Midbrain (tissue), 1 donor: ENCODE measurements around the gene ACAD11.

ENCODE experiments used
- DNase-seq: peaks from one replicate; lab custom pipeline; 2025; lab: John Stamatoyannopoulos, UW

ACAD11 gene

DNA sequence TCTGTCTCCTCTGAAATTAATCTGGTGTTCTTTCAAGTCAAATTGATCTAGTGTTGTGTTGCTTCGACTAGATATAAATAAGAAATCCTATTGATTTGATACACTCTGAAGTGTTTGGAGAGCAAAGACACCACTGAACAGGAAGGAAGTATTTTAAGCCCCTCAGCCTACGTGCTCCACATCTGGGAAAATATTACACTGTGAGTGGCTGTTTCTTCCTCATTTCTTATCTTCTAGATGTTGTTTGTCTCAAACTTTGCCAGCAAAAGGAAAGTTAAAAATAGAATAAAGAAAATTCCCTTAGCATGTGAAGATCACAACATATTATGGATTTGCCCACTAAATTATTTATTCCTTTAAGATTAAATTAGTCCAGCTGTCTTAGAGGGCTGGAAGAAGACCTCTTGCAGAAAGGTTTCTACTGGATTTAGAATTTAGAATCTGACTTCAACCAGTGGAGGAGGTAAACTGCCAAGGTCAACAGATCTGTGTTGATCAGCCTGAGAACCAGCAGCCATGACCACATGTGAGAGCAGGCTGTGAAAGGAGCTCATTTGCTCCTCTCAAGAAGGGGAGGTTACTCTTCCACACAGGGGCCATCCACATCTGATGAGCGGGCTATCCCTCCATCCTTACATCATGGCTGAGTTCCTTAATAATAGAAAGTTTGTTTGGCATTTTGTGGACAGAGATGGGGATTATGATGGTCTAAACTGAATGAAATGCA, 108.9 kb downstream of the ACAD11 start:
- no peak for DNase-seq

DNA sequence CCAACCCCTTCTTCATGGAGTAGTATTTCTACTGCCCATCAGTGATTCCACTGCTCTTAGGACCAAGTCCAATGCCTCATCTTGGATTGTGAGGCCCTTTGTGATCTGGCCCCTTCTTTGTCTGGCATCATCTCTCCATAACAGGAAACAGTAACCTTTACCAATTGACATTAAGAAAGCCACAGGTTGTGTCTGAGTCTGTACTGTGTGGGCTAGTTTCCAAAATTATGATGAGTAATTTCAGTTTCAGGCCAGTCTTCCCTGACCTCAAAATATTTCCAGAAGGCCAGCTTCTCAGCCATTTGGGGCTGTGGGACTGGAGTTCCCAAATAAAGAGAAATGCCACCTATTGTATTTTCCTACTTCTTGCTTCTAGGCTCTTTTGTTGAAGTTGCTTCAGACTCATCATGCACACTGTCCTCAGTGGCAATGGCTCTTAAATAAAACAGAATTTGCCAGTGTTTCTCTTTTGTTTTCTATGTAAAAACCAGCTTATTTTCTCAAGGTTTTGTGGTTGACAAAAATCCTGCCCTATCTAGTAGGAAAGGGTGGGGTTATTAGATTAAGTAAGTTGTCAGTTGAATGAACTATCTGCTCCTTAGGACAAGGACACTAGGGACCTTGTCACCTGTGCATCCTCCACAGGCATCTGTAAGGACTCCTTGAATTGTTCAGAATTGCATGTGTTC, 109.6 kb downstream of the ACAD11 start:
- no peak for DNase-seq

- no peak for DNase-seq
Measured at GRCh38 chr3:132549169-132549568, 110.4 kb downstream of the ACAD11 start.

DNA sequence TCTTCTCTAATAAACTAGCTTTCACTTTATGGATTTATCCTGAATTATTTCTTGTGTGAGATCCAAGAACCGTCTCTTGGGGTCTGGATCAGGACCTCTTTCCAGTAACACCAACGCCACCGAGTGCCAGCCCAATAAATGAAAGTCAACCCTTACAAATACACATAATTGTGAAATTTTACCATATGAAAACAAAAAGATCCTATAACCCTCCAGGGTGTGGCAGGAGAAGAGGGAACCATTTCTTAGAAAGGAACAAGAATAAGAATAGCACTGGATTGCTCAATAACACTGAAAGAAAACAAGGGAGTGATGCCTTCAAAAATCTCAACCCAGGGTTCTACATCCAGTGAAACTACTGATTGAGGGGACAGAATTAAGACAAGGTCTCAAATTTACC, 114.1 kb downstream of the ACAD11 start:
- no peak for DNase-seq

DNA sequence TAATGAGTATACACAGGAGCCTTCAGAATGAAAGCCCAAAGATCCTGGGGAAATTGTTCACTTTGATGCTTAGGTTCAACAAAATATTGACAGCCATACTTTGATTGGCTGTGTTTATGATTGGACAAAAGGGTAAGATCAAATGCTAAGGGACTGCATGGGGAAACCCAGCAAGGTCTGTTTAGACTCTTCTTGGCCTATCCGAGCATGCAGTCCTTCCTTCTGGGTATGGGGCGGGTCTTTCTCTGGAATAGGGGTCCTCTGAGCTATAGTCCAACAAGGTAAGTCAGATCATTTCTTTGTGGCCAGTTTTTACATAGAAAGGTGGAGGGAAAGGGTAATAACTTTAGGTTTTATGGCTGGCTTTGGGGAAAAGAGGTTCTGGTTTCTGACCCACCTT, 115.5 kb downstream of the ACAD11 start:
- DNase-seq, result no peak

GRCh38 chr3:132543011-132543739, 116.4 kb downstream of the ACAD11 start:
- DNase-seq, result no peak

DNA sequence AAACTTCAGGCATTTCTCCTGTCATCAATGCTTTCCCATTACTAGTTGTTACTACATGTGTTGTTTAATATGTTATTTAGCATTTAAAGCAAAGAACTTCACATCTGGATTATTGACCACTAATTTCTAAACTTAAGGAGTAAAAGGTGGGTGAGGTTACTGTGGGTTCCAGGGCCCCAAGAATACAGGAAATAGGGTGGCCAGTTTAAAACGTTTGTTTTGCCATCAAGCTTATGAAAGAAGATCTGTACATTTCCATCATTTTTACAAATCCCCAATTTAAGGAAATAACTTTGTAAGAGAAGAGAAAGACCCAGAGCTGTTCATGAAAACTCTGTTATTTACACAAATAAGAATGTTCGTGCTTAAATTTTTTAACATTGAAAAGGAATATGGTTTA, 117.0 kb downstream of the ACAD11 start:
- no peak for DNase-seq

DNA sequence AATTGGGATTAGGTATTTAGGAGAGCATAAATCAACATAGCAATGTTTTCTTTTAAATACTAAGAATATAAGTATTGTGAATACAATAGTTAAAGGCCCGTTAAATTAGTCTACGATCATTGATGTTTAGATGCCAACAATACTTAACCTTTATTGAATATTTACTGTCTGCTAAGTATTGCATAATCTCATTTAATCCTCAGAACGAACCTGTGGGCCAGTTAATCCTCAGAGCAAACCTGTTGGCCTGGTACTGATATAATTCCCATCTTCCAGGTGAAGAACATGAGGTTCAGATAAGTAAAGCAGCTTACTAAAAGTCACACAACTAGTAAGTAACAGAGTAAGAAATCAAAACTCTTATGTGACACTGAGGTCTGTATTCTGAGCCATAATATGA, 119.9 kb downstream of the ACAD11 start:
- DNase-seq, result no peak

GRCh38 chr3:132538072-132538471, 121.5 kb downstream of the ACAD11 start:
- no peak for DNase-seq

- DNase-seq, result no peak
Measured at GRCh38 chr3:132537297-132537696, 122.3 kb downstream of the ACAD11 start.

DNA sequence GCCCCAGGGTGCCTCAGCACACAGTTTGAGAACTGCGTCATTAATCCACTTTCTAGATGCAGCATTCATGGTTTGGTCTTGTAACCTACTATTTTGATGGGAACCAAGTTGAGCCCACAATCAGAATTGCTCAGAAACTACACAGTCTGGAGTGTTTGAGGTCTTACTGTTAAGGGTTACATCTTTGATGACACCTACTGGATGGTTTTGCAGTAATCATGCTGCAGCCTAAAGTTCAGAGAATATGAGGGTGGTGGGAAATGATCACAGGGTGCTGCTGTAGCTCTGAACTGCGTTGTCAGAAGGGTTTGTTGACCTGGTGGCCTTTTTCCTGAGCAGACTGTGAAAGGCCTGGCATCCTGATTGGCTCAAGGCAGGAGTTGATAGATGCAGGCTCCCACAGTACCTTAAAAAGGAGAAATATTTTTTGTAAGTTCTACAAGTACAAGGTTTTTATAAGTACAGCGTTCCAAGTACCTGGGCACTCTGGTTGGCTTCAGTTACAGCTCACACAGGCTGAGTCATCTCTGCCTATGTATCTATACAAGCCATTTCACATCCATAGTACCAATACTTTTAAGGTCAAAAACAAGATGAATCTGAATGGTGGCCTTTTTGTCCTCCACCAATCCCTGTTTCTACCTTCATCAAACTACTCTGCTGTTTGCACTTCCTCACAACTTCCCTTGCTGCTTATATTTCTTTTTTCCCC, 123.0 kb downstream of the ACAD11 start:
- DNase-seq, result no peak

DNA sequence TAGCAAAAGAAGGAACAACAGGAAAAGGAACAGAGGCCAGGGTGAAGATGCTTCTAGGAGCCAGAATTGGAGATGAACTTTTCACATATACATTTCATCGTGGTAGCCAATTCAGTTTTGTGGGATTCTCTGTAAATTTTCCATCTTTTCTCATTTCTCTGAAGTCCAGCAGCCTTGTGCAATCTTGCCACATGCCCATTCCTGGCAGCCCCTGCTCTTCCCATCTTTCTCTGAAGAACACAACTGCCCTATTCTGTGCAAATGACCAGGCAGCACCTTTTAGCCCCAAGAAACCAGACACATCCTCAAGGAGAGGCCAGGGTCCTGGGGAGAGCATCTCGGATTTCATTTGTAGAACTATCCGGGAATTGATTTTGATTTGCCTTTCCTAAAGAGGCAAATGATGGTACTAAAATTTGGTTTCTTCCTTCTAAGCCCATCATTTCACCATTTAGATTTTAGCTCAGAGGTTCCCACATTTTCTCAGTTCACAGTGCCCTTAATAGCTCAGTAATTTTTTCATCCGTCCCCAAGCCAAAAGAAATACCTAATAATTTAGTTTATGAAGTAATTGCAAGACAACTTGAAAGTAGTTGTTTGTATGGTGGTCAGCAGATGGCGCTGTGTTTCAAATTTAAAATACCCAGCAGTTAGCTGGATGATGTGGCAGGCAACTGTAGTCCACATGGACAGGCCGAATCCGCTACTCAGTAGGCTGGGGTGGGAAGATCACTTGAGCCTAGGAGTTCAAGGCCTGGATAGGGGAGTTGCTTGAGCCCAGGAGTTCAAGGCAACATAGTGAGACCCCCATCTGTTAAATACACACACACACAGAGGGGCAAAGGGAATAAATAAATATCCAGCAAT, 123.8 kb downstream of the ACAD11 start:
- DNase-seq, result peak; percentile 76

DNA sequence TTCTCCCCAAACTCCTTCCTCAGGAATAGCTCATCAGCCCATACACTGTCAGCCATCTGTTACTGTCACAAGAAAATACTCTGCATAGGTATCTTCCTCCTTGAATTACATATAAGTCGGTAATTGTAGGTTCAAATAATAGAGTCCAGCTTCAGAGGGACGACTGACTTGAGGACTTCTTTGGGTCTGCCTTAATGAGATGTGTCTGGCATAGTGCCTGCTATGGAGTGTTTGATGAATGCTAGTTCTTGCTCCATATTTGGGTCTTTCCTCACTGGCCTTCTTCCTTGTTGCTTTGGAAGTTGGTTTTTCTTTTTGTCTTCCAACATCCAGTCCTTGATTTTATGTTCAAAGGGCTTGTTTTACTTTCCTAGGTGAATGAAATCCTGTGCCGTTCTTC, 129.0 kb downstream of the ACAD11 start:
- DNase-seq, result no peak

DNA sequence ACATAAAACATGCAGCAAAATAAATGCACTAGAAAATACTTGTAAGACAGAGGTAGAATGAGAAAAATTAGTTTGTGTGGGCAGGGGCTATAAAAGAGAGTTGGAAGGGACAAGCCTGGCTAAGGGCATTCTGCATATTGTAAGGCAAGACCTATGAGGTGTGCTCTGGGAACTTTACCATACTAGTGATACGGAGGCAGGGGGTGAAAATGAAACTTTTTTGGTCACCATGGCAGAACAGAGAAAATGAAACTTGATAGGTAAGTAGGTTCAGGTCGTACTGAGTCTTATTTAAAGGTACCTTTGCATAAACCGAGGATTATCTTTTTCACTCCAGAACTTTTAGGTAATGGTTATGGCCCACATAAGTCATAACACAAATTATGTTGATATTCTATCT, 137.3 kb downstream of the ACAD11 start:
- DNase-seq, result no peak

DNA sequence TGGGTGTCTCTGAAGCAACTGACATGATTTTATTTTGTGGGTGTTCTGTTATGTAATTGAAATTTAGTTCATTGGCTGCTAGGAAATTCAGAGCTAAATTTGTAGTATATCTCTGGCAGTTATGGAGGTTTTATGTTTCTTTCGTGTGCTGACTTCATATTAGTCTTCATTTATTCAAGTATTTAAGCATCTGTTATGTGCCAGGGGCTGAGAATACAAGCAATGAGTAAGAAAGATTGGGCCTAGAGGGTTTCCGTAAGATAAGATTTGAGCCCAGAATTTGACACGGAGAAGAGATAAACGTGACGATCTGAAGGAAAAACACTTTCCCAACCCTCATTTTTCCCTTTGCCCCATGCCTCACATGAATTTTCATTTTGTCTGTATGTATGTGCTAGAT, 137.7 kb downstream of the ACAD11 start:
- DNase-seq, result no peak

DNA sequence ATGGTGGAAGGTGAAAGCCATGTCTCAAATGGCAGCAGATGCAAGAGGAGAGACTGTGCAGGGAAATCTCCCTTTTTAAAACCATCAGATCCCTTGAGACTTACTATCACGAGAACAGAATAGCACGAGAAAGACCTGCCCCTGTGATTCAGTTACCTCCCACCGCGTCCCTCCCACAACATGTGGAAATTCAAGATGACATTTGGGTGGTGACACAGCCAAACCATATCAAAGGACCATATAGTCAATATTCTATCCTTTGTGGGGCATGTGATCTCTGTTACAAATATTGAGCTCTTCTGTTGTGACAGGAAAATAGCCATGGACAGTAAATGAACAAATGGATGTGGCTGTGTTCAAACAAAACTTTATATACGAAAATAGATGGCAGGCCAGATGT, 139.7 kb downstream of the ACAD11 start:
- no peak for DNase-seq

GRCh38 chr3:132517311-132517710, 142.3 kb downstream of the ACAD11 start:
- DNase-seq, result no peak

GRCh38 chr3:132513057-132513456, 146.6 kb downstream of the ACAD11 start:
- no peak for DNase-seq

DNA sequence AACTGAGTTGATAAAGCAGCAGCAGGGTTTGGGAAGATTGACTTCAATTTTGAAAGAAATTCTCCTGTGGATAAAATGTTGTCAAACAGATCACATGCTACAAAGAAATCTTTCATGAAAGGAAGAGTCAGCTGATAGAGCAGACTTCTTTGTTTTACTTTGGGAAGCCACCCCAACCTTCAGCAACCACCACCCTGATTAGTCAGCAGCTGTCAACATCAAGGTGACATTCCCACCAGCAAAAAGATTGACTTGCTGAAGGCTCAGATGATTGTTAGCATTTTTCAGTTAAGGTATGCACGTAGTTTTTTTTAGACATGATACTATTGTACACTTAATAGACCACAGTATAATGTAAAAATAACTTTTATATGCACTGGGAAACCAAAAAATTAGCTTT, 150.1 kb downstream of the ACAD11 start:
- DNase-seq, result no peak

DNA sequence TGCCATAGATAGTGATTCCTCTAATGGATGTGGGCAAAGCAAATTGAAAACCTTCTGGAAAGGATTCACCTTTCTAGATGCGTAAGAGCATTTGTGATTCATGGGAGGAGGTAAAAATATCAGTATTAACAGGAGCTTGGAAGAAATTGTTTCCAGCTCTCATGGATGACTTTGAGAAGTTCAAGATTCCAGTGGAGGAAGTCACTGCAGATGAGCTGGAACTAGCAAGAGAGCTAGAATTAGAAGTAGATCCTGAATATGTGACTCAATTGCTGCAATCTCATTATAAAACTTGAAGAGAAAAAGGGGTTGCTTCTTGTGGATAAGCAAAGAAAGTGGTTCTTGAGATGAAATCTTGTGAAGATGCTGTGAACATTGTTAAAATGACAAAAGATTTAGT, 150.5 kb downstream of the ACAD11 start:
- no peak for DNase-seq
